ENCODE data around the gene SPRYD3. TPM values are rescaled to one million over a fixed set of nuclear protein-coding genes. Genes with fewer than 3 reads are reported as not detected.
"Not testable (repeated sequence)": the region's sequence is repeated elsewhere in the genome, so short reads cannot be mapped to it uniquely, and the experiment has no call there.

SPRYD3 gene
- total RNA-seq, 4 donors from 2014 or later = 79.7 to 125 (median 99.1) TPM

GRCh38 chr12:53034459-53034858, 44.7 kb downstream of the SPRYD3 start:
- DNase-seq (ENCODE audit: extremely low spot score) = no peak
- no peak overlapping the region for H3K27ac ChIP-seq (replicated peaks in 1 of 4)
- no peak for TF ChIP-seq EP300 (IDR thresholded peaks at IDR 0.05)
- TF ChIP-seq, protein P1, sequence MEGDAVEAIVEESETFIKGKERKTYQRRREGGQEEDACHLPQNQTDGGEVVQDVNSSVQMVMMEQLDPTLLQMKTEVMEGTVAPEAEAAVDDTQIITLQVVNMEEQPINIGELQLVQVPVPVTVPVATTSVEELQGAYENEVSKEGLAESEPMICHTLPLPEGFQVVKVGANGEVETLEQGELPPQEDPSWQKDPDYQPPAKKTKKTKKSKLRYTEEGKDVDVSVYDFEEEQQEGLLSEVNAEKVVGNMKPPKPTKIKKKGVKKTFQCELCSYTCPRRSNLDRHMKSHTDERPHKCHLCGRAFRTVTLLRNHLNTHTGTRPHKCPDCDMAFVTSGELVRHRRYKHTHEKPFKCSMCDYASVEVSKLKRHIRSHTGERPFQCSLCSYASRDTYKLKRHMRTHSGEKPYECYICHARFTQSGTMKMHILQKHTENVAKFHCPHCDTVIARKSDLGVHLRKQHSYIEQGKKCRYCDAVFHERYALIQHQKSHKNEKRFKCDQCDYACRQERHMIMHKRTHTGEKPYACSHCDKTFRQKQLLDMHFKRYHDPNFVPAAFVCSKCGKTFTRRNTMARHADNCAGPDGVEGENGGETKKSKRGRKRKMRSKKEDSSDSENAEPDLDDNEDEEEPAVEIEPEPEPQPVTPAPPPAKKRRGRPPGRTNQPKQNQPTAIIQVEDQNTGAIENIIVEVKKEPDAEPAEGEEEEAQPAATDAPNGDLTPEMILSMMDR (IDR thresholded peaks at IDR 0.05) = no peak
- peaks cover 77 to 95% (median 87%) of the 10 kb centered on the region in 4 donors for H3K36me3 ChIP-seq
- no peaks in the 10 kb centered on the region for H3K27me3 ChIP-seq
- H3K4me3 ChIP-seq = no peak overlapping the region
- no peaks in the 10 kb centered on the region for H3K9me3 ChIP-seq
- intact Hi-C loops (cut with DNase I) = no loop called here
- peaks cover 15 to 19% (median 17%) of the 10 kb centered on the region in 4 donors for H3K4me1 ChIP-seq
- 70% methylated on average over 8 of the region's 8 CpGs for WGBS

- 85% methylated on average over 10 of the region's 10 CpGs for WGBS
- H3K9me3 ChIP-seq; intact Hi-C loops (cut with DNase I); H3K27ac ChIP-seq (replicated peaks in 1 of 4); H3K27me3 ChIP-seq; H3K4me3 ChIP-seq; DNase-seq (ENCODE audit: extremely low spot score): not testable (repeated sequence)
- peaks cover 9 to 12% (median 10%) of the 10 kb centered on the region in 4 donors for H3K4me1 ChIP-seq
- H3K36me3 ChIP-seq = peaks cover 83 to 95% (median 90%) of the 10 kb centered on the region in 4 donors
Measured at GRCh38 chr12:53033832-53034231, 45.4 kb downstream of the SPRYD3 start.

GRCh38 chr12:53031616-53032015, 47.6 kb downstream of the SPRYD3 start:
- Histone ChIP-seq H3K36me3 (peaks cover 81 to 97% (median 90%) of the 10 kb centered on the region in 4 donors), H3K4me1 (no peaks in the 10 kb centered on the region), H3K27me3 (no peaks in the 10 kb centered on the region), H3K4me3 (no peak overlapping the region), H3K9me3 (no peaks in the 10 kb centered on the region), H3K27ac (replicated peaks in 1 of 4) (no peak overlapping the region)
- intact Hi-C loops (cut with DNase I) = no loop called here
- 86% methylated on average over 3 of the region's 3 CpGs for WGBS
- DNase-seq (ENCODE audit: extremely low spot score) = no peak
- TF ChIP-seq, protein P1 (IDR thresholded peaks at IDR 0.05) = no peak
- TF ChIP-seq POLR2AphosphoS5 (IDR thresholded peaks at IDR 0.05) = no peak
- no peak for TF ChIP-seq POLR2A (IDR thresholded peaks at IDR 0.05; ENCODE audit: low read depth)
- no peak for TF ChIP-seq EP300 (IDR thresholded peaks at IDR 0.05)

- H3K27ac ChIP-seq (replicated peaks in 1 of 4); H3K27me3 ChIP-seq; intact Hi-C loops (cut with DNase I); H3K9me3 ChIP-seq; H3K4me3 ChIP-seq; DNase-seq (ENCODE audit: extremely low spot score); H3K4me1 ChIP-seq: not testable (repeated sequence)
- peaks cover 77 to 97% (median 92%) of the 10 kb centered on the region in 4 donors for H3K36me3 ChIP-seq
- 87% methylated on average over 10 of the region's 13 CpGs for WGBS
Measured at GRCh38 chr12:53027014-53027413, 52.2 kb downstream of the SPRYD3 start.

- Histone ChIP-seq H3K9me3 (no peaks in the 10 kb centered on the region), H3K4me3 (no peak overlapping the region), H3K27ac (replicated peaks in 1 of 4) (no peak overlapping the region), H3K36me3 (peaks cover 72 to 97% (median 94%) of the 10 kb centered on the region in 4 donors), H3K4me1 (no peaks in the 10 kb centered on the region), H3K27me3 (no peaks in the 10 kb centered on the region)
- DNase-seq (ENCODE audit: extremely low spot score) = no peak
- intact Hi-C loops (cut with DNase I) = no loop called here
- WGBS = 90% methylated on average over 3 of the region's 3 CpGs
- TF ChIP-seq POLR2A (IDR thresholded peaks at IDR 0.05; ENCODE audit: low read depth) = no peak
- TF ChIP-seq EP300 (IDR thresholded peaks at IDR 0.05) = no peak
- no peak for TF ChIP-seq POLR2AphosphoS5 (IDR thresholded peaks at IDR 0.05)
- TF ChIP-seq, protein P1 (IDR thresholded peaks at IDR 0.05) = no peak
Measured at GRCh38 chr12:53025250-53025649, 53.9 kb downstream of the SPRYD3 start.

GRCh38 chr12:53014709-53015108, 64.5 kb downstream of the SPRYD3 start:
- H3K27ac ChIP-seq (replicated peaks in 1 of 4) = no peak overlapping the region
- intact Hi-C loops (cut with DNase I) = no loop called here
- H3K4me3 ChIP-seq = no peak overlapping the region
- H3K4me1 ChIP-seq = peaks cover 26 to 54% (median 41%) of the 10 kb centered on the region in 4 donors
- WGBS = 90% methylated on average over 2 of the region's 2 CpGs
- H3K36me3 ChIP-seq = peaks cover 31 to 45% (median 40%) of the 10 kb centered on the region in 4 donors
- H3K9me3 ChIP-seq = no peaks in the 10 kb centered on the region
- no peaks in the 10 kb centered on the region for H3K27me3 ChIP-seq
- TF ChIP-seq POLR2AphosphoS5 (IDR thresholded peaks at IDR 0.05) (no peak), POLR2A (IDR thresholded peaks at IDR 0.05; ENCODE audit: low read depth) (no peak), EP300 (IDR thresholded peaks at IDR 0.05) (no peak)
- DNase-seq (ENCODE audit: extremely low spot score) = no peak

Small RNA genes lying within 50 kb of the gene (small RNA-seq; reads per million reads assigned to genes)
- 0 reads per million in 3 donors for gene MIR6757

Other genes with a start within 250 kb of the SPRYD3 start
- gene KRT79, start 245.1 kb downstream of the SPRYD3 start, total RNA-seq = not detected
- 1 to 10 TPM in 1 of 4 donors, under 1 TPM in 2, not detected in 1; 0.33 to 2.1 (median 0.75) TPM for gene KRT78, start 230.4 kb downstream of the SPRYD3 start, total RNA-seq
- 100 to 1,000 TPM; 136 to 508 (median 387) TPM for gene KRT8, start 174.3 kb downstream of the SPRYD3 start, total RNA-seq
- 10 to 100 TPM; 19.7 to 42.5 (median 23.6) TPM for gene KRT18, start 130.3 kb downstream of the SPRYD3 start, total RNA-seq
- gene EIF4B, start 72.9 kb downstream of the SPRYD3 start, total RNA-seq = 100 to 1,000 TPM; 400 to 648 (median 576) TPM
- gene TNS2, start 29.3 kb downstream of the SPRYD3 start, total RNA-seq = 100 to 1,000 TPM; 173 to 226 (median 202) TPM
- gene IGFBP6, start 18.3 kb upstream of the SPRYD3 start, total RNA-seq = 1,000 to 10,000 TPM in 1 of 4 donors, 100 to 1,000 TPM in 3; 626 to 1,141 (median 795) TPM
- gene SOAT2, start 24.1 kb upstream of the SPRYD3 start, total RNA-seq = not detected
- gene ZNF740, start 101.3 kb upstream of the SPRYD3 start, total RNA-seq = 10 to 100 TPM; 12.4 to 19.6 (median 15.3) TPM
- 10 to 100 TPM; 10.8 to 27.8 (median 15.0) TPM for gene CSAD, start 101.5 kb upstream of the SPRYD3 start, total RNA-seq
- gene ITGB7, start 127.9 kb upstream of the SPRYD3 start, total RNA-seq = 1 to 10 TPM; 1.1 to 1.8 (median 1.4) TPM
- gene RARG, start 152.8 kb upstream of the SPRYD3 start, total RNA-seq = 10 to 100 TPM; 10.3 to 26.1 (median 22.9) TPM
- gene ESPL1, start 188.9 kb upstream of the SPRYD3 start, total RNA-seq = 1 to 10 TPM in 1 of 4 donors, under 1 TPM in 3; under 0.01 to 2.0 (median 0.24) TPM
- gene PFDN5, start 216.2 kb upstream of the SPRYD3 start, total RNA-seq = 100 to 1,000 TPM; 446 to 812 (median 631) TPM
- gene MYG1, start 220.3 kb upstream of the SPRYD3 start, total RNA-seq = 10 to 100 TPM; 41.6 to 63.0 (median 46.2) TPM
- 10 to 100 TPM; 35.1 to 46.2 (median 38.3) TPM for gene AAAS, start 242.2 kb upstream of the SPRYD3 start, total RNA-seq

All from esophagus muscularis mucosa (tissue), 4 donors.